Liver (tissue), 3 donors: ENCODE measurements around the gene HDAC9.

ENCODE experiments used
- CTCF ChIP-seq: fragments of 150-350 bp; IDR thresholded peaks from 2 replicates; pipeline ENCODE4 v1.5.1; 2017; ENCODE audit warnings: improper control_type of control experiment, low read depth, low read length; ENCODE audit not compliant: missing input control
- JUND ChIP-seq, 2 donors: IDR thresholded peaks; 2 replicates each; pipeline ENCODE4 v1.6.1; 2016; ENCODE audit warnings: antibody characterized with exemption in 2 of 2
- donor health status: healthy.
- donor health status: healthy.

- TF ChIP-seq JUND (IDR thresholded peaks at IDR 0.05) = no peak
- no peak for TF ChIP-seq CTCF
Observed at GRCh38 chr7:18866359-18867036, 370.9 kb downstream of the HDAC9 start.
